Measurements from ENCODE around the gene LRRC2. TPM values are rescaled to one million over a fixed set of nuclear protein-coding genes. Genes with fewer than 3 reads are reported as not detected.

Gene LRRC2
- total RNA-seq, 3 donors from 2014 or later: 1.5 to 13.8 (median 2.0) TPM

- no peak for DNase-seq (ENCODE audit: low spot score in 2 of 2)
- intact Hi-C loops (cut with DNase I; ENCODE audit: low total_unique reads): no loop called here
- no peak overlapping the region for H3K4me3 ChIP-seq
- no peaks in the 10 kb centered on the region for H3K9me3 ChIP-seq
- H3K4me1 ChIP-seq: no peaks in the 10 kb centered on the region
- TF ChIP-seq POLR2AphosphoS5 (IDR thresholded peaks at IDR 0.05) (no peak), POLR2A (IDR thresholded peaks at IDR 0.05) (no peak)
- TF ChIP-seq, protein P1, sequence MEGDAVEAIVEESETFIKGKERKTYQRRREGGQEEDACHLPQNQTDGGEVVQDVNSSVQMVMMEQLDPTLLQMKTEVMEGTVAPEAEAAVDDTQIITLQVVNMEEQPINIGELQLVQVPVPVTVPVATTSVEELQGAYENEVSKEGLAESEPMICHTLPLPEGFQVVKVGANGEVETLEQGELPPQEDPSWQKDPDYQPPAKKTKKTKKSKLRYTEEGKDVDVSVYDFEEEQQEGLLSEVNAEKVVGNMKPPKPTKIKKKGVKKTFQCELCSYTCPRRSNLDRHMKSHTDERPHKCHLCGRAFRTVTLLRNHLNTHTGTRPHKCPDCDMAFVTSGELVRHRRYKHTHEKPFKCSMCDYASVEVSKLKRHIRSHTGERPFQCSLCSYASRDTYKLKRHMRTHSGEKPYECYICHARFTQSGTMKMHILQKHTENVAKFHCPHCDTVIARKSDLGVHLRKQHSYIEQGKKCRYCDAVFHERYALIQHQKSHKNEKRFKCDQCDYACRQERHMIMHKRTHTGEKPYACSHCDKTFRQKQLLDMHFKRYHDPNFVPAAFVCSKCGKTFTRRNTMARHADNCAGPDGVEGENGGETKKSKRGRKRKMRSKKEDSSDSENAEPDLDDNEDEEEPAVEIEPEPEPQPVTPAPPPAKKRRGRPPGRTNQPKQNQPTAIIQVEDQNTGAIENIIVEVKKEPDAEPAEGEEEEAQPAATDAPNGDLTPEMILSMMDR (IDR thresholded peaks at IDR 0.05): no peak
- no peaks in the 10 kb centered on the region for H3K27me3 ChIP-seq
- no peak overlapping the region for H3K27ac ChIP-seq
- H3K36me3 ChIP-seq: no peaks in the 10 kb centered on the region
These were observed 28.8 kb downstream of the LRRC2 start for GRCh38 chr3:46537316-46537715.

DNA sequence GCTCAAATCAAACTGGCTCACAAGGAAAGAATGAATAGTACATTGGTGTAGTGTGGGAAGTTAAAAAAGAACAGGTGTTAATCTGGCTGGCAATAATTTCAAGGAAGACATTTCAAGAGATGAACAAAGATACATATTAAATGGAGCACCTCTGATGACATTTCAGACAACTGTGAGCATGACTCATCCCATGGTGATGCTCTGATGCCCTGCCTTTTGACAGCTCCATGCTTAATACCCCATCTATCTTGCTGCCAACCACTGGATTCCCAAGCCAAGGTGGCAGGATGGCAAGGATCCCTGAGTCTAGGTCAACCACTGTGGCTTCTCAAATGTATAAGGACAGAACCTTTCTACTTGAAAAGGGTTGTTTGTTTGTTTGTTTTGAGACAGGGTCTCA is 29.3 kb downstream of the LRRC2 start:
- Histone ChIP-seq H3K27me3 (no peaks in the 10 kb centered on the region), H3K4me3 (no peak overlapping the region), H3K36me3 (no peaks in the 10 kb centered on the region), H3K4me1 (no peaks in the 10 kb centered on the region), H3K9me3 (no peaks in the 10 kb centered on the region), H3K27ac (no peak overlapping the region)
- DNase-seq (ENCODE audit: low spot score in 2 of 2): no peak
- intact Hi-C loops (cut with DNase I; ENCODE audit: low total_unique reads): no loop called here
- TF ChIP-seq POLR2AphosphoS5 (IDR thresholded peaks at IDR 0.05) (no peak), POLR2A (IDR thresholded peaks at IDR 0.05) (no peak)
- TF ChIP-seq, protein P1 (IDR thresholded peaks at IDR 0.05): no peak

- intact Hi-C loops (cut with DNase I; ENCODE audit: low total_unique reads): no loop called here
- Histone ChIP-seq H3K9me3 (no peaks in the 10 kb centered on the region), H3K27ac (no peak overlapping the region), H3K36me3 (no peaks in the 10 kb centered on the region), H3K4me3 (no peak overlapping the region), H3K4me1 (no peaks in the 10 kb centered on the region), H3K27me3 (no peaks in the 10 kb centered on the region)
- TF ChIP-seq POLR2A (IDR thresholded peaks at IDR 0.05) (no peak), POLR2AphosphoS5 (IDR thresholded peaks at IDR 0.05) (no peak)
- TF ChIP-seq, protein P1 (IDR thresholded peaks at IDR 0.05): no peak
- no peak for DNase-seq (ENCODE audit: low spot score in 2 of 2)
These were observed 30.4 kb downstream of the LRRC2 start for GRCh38 chr3:46535746-46536145.

GRCh38 chr3:46533091-46533490 is 33.0 kb downstream of the LRRC2 start:
- TF ChIP-seq POLR2A (IDR thresholded peaks at IDR 0.05) (no peak), POLR2AphosphoS5 (IDR thresholded peaks at IDR 0.05) (no peak)
- TF ChIP-seq, protein P1 (IDR thresholded peaks at IDR 0.05): no peak
- Histone ChIP-seq H3K27me3 (no peaks in the 10 kb centered on the region), H3K4me3 (no peak overlapping the region), H3K9me3 (no peaks in the 10 kb centered on the region), H3K4me1 (no peaks in the 10 kb centered on the region), H3K27ac (no peak overlapping the region), H3K36me3 (no peaks in the 10 kb centered on the region)
- DNase-seq (ENCODE audit: low spot score in 2 of 2): no peak
- intact Hi-C loops (cut with DNase I; ENCODE audit: low total_unique reads): no loop called here

GRCh38 chr3:46527239-46527638 is 38.9 kb downstream of the LRRC2 start:
- H3K36me3 ChIP-seq: no peaks in the 10 kb centered on the region
- no peak overlapping the region for H3K4me3 ChIP-seq
- H3K27ac ChIP-seq: no peak overlapping the region
- H3K27me3 ChIP-seq: no peaks in the 10 kb centered on the region
- intact Hi-C loops (cut with DNase I; ENCODE audit: low total_unique reads): no loop called here
- no peaks in the 10 kb centered on the region for H3K4me1 ChIP-seq
- DNase-seq (ENCODE audit: low spot score in 2 of 2): no peak
- no peaks in the 10 kb centered on the region for H3K9me3 ChIP-seq
- TF ChIP-seq POLR2A (IDR thresholded peaks at IDR 0.05) (no peak), POLR2AphosphoS5 (IDR thresholded peaks at IDR 0.05) (no peak)
- TF ChIP-seq, protein P1 (IDR thresholded peaks at IDR 0.05): no peak

All from breast epithelium (tissue), 4 donors.